ENCODE data around the gene TRAPPC1.

Gene TRAPPC1

DNA sequence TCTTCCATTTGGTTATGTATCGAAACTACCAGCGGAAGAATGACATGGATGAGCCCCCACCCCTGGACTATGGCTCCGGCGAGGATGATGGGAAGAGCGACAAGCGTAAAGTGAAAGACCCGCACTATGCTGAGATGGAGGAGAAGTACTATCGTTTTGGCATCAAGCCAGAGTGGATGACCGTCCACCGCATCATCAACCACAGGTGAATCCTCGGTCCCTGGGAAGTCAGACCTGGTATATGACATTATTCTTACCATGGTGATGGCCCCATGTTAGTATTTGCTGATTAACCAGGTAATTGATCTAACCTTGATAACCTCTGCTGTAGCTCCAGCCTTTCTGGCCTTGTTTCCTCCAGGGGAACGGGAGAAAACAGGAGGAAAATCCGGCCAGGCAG is 34.7 kb downstream of the TRAPPC1 start:
- DNase-seq: no peak

- DNase-seq: no peak
Measured at GRCh38 chr17:7894866-7895265, 36.9 kb downstream of the TRAPPC1 start.

DNA sequence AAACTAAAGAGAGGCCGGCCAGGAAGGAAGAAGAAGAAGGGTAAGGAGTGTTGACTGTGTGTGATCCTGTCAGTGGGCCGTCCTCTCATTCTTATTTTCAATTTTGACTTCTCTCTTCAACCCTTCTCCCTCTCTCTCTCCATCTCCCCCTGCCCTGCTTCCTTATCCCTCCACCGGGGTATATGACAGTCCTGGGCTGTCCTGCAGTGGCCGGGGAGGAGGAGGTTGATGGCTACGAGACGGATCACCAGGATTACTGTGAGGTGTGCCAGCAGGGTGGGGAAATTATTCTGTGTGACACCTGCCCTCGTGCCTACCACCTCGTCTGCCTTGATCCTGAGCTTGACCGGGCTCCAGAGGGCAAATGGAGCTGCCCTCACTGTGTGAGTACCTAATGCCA is 37.5 kb downstream of the TRAPPC1 start:
- no peak for DNase-seq

GRCh38 chr17:7893187-7893880 is 38.4 kb downstream of the TRAPPC1 start:
- DNase-seq: no peak

- peak; percentile 93 for DNase-seq
Measured at GRCh38 chr17:7889166-7889955, 42.4 kb downstream of the TRAPPC1 start.

GRCh38 chr17:7888184-7888920 is 43.4 kb downstream of the TRAPPC1 start, which contains the start of gene CHD3:
TSS of gene CHD3 (plus strand) at chr17:7888789. CDS start at chr17:7889001, 212 bp downstream.
- DNase-seq: no peak

DNA sequence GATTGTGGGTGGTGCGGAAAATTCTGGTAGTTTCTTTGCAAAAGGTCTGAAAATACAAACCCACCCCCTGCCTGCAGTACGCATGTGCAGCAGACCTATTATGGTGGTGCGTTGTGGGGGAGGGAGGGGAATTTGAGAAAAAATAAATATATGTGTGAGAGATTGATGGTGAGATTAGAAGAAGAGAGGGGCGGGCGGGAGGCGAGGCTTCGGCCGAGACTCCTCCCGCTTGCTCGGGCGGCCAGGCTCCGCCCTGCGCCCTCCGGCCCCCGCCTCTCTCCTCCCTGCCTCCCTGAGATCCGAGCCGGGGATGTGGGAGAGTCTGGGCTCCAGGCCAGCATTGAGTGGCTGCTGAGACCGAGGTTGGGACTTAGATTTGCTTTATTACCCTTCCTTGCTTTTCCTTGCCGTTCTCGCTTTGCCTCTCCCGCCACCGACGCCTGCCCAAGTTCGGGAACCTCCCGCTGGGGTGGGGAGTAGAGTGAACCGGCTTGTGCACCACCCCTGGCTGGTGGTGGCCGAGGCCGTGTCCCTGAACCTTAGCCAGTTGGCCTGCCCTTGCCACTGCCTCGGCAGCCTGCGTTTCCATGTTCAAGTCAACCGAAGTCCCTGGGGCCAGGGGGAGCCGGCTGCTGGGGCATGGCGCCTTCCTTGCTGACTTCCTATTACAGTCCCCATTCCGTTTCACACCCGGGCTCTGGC is 44.1 kb downstream of the TRAPPC1 start:
- peak; percentile 96 for DNase-seq

GRCh38 chr17:7887038-7887481 is 44.7 kb downstream of the TRAPPC1 start:
- no peak for DNase-seq

- DNase-seq: peak; percentile 44
Measured at GRCh38 chr17:7886227-7887037, 45.3 kb downstream of the TRAPPC1 start.

GRCh38 chr17:7885367-7886226 is 46.1 kb downstream of the TRAPPC1 start:
- DNase-seq: no peak

DNA sequence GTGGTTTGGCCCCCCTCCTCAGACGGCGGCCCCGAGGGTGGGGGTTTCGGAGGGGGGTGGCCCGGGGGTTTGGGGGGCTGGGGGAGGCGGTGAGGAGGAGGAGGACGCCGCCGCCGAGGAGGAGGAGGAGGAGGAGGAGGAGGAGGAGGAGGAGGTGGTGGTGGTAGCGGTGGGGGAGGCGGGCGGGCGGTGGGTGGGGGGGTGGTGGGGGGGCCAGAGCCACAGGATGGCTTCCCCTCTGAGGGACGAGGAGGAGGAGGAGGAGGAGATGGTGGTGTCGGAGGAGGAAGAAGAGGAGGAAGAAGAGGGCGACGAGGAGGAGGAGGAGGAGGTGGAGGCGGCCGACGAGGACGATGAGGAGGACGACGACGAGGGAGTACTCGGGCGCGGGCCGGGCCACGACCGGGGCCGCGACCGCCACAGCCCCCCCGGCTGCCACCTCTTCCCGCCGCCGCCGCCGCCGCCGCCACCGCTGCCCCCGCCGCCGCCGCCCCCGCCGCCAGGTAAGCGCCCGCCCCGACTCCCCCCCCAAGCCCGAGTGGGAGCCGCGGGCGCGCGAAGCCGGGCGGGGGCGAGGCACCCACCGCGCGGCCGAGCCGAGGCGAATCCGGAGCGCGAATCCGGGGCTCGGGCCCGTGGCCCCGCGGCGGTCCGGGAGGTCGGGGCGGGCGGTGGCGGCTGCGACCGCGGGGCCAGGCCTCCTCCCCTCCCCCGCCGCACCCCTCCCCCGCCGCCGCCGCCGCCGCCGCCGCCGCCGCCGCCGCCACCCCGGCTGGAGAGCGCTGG is 47.0 kb downstream of the TRAPPC1 start:
- DNase-seq: no peak

GRCh38 chr17:7883781-7884386 is 47.9 kb downstream of the TRAPPC1 start:
- peak; percentile 45 for DNase-seq

DNA sequence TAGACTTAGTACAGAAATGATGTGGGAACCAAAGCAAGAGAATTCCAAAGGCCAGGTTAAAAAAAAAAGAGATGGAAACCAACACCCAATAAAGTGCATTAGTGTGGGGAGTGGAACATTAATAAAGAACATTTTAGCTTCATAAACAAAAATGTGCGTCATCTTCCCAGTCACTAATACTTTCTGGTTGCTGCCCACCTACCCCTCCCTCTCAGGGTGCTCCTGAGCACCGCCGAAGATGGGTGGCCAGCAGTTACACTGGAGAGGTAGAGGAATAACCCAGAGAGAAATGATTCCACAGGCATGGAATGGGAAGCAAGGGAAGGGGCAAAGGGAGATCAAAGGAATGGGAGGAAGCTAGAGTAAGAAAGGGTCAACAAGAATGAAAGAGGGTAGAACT is 49.1 kb downstream of the TRAPPC1 start:
- DNase-seq: peak; percentile 59

DNA sequence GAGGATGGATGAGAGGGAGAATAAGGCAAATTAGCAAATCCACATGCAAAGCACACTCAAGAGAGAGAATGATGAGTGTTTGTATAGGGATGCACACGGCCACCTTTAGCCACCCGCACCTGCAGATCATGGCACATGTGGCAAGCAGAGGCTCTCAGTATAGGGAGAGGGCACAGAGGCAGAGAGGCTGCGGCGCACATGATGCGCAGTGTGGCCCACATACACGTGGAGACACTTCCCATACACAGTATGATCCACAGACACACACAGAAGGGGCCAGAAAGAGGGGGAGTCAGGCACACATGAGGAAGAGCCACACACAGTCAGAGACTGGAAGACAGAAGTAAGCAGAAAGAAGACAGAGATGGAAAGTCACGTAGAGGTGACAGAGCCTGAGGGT is 49.7 kb downstream of the TRAPPC1 start:
- DNase-seq: peak; percentile 91

GRCh38 chr17:7881276-7882054 is 50.3 kb downstream of the TRAPPC1 start:
- peak; percentile 91 for DNase-seq

All from SHP77 treated with DMSO at 0.1 percent for 48 hours (cell line).